Right atrium auricular region (tissue), 2 donors: ENCODE data around the gene CERCAM. TPM values are rescaled to one million over a fixed set of nuclear protein-coding genes. Genes with fewer than 3 reads are reported as not detected.
A peak's percentile ranks its signal among the peaks of the same experiment; 100 is the strongest.

Experiments
- DNase-seq: peaks from one replicate; pipeline ENCODE4 v3.0.0-alpha.2; 2019; ENCODE audit warnings: low spot score
- H3K27ac ChIP-seq, 2 donors: fragments of 200-600 bp; sonication (generic); 1 replicate in 1 of 2; 2 replicates in 1 of 2; pipeline ENCODE4 v1.5.1; 2016 to 2019
- H3K27me3 ChIP-seq, 2 donors: fragments of 200-600 bp; sonication (generic); one replicate each; pipeline versions ENCODE4 v1.5.1 to v1.6.0; 2017 to 2019
- H3K36me3 ChIP-seq: fragments of 200-600 bp; sonication (generic); one replicate; pipeline ENCODE4 v1.5.1; 2016
- H3K4me1 ChIP-seq, 2 donors: fragments of 200-600 bp; sonication (generic); one replicate each; pipeline versions ENCODE4 v1.5.1 to v1.6.0; 2017 to 2019
- H3K4me3 ChIP-seq, 2 donors: fragments of 200-600 bp; sonication (generic); 1 replicate in 1 of 2; 2 replicates in 1 of 2; pipeline ENCODE4 v1.5.1; 2017 to 2019; ENCODE audit warnings: mild to moderate bottlenecking in 1 of 2, moderate library complexity in 1 of 2
- H3K9me3 ChIP-seq, 2 donors: fragments of 200-600 bp; sonication (generic); one replicate each; pipeline ENCODE4 v1.5.1; 2019
- total RNA-seq, 2 donors: library from RNA; depleted of rRNA; stranded (reverse); fragments of >200 nt; gene quantifications; one replicate each; pipeline ENCODE4 v1.1.0, GENCODE V29; 2016
- TF ChIP-seq, protein P1 (sequence below), 2 donors: fragments of 200-600 bp; sonication (generic); IDR thresholded peaks; one replicate each; pipeline ENCODE4 v1.5.1; 2019; ENCODE audit warnings: antibody characterized with exemption in 2 of 2

Gene CERCAM
- total RNA-seq, 2 donors from 2014 or later: 13.3 to 15.8 TPM

DNA sequence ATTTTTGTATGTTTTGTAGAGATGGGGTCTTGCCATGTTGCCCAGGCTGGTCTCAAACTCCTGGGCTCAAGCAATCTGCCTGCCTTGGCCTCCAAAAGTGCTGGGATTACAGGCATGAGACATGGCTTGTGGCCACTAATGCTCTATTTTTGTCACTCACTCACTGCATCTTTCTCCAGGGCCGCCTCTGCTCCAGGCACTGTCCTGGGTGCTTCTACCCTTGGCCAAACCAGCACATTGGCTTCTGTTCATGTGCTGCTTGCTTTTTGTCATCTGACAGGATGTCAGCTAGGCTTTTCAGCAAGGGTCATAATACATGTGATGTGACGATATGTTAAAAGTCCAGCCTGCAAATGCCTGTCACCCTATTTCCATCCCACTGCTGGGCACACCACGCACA, 38.4 kb downstream of the CERCAM start:
- H3K36me3 ChIP-seq: peaks cover 24% of the 10 kb centered on the region

DNA sequence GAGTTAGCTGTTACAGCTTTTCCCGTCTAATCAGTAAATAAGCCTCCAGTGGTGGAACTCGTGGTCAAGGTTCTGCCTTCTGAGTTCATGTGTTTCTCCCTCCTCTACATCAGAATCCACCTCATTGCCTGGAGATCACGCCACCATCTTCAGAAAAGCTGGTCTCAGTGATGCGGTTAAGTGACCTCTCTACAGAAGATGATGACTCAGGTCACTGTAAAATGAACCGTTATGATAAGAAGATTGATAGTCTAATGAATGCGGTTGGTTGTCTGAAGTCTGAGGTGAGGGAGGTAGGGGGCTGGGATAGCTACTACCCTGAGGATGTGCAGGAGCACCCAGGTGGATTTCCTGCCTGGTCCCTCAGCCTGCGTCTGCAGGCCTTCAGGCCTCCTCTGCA, 48.4 kb downstream of the CERCAM start:
- H3K36me3 ChIP-seq: peaks cover 13% of the 10 kb centered on the region
- H3K27me3 ChIP-seq: no peaks in the 10 kb centered on the region
- no peak for DNase-seq
- TF ChIP-seq, protein P1, sequence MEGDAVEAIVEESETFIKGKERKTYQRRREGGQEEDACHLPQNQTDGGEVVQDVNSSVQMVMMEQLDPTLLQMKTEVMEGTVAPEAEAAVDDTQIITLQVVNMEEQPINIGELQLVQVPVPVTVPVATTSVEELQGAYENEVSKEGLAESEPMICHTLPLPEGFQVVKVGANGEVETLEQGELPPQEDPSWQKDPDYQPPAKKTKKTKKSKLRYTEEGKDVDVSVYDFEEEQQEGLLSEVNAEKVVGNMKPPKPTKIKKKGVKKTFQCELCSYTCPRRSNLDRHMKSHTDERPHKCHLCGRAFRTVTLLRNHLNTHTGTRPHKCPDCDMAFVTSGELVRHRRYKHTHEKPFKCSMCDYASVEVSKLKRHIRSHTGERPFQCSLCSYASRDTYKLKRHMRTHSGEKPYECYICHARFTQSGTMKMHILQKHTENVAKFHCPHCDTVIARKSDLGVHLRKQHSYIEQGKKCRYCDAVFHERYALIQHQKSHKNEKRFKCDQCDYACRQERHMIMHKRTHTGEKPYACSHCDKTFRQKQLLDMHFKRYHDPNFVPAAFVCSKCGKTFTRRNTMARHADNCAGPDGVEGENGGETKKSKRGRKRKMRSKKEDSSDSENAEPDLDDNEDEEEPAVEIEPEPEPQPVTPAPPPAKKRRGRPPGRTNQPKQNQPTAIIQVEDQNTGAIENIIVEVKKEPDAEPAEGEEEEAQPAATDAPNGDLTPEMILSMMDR (IDR thresholded peaks at IDR 0.05): no peak
- no peaks in the 10 kb centered on the region for H3K9me3 ChIP-seq
- no peak overlapping the region for H3K27ac ChIP-seq
- H3K4me1 ChIP-seq: no peaks in the 10 kb centered on the region
- no peak overlapping the region for H3K4me3 ChIP-seq

More for the DNA sequence above, 38.4 kb downstream of the CERCAM start:
- Histone ChIP-seq H3K27ac (peak overlapping the region in 1 of 2 donors; percentile 47), H3K4me3 (no peak overlapping the region), H3K27me3 (no peaks in the 10 kb centered on the region), H3K4me1 (peaks cover 0 to 17% of the 10 kb centered on the region in 2 donors), H3K9me3 (no peaks in the 10 kb centered on the region)
- TF ChIP-seq, protein P1 (IDR thresholded peaks at IDR 0.05): no peak
- no peak for DNase-seq

DNA sequence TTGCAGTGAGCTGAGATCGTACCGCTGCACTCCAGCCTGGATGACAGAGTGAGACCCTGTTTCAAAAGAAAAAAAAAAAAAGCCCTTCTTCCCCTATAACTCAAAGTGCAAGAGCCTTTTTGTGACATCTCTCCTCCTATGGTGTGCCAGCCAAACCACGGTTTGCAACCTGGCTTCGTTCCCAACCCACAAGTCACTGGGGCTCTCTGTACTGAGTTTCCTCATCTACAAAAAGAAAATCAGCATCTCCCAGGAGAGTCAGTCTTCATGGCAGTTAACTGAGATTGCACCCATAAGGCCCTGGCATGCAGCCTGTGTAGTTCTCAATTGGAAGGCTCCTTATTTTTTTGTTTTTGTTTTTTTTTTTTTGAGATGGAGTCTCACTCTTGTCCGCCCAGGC, 49.9 kb downstream of the CERCAM start:
- Histone ChIP-seq H3K4me3 (no peak overlapping the region), H3K36me3 (peaks cover 13% of the 10 kb centered on the region), H3K9me3 (no peaks in the 10 kb centered on the region), H3K27me3 (no peaks in the 10 kb centered on the region), H3K27ac (no peak overlapping the region), H3K4me1 (no peaks in the 10 kb centered on the region)
- DNase-seq: no peak
- TF ChIP-seq, protein P1 (IDR thresholded peaks at IDR 0.05): no peak

DNA sequence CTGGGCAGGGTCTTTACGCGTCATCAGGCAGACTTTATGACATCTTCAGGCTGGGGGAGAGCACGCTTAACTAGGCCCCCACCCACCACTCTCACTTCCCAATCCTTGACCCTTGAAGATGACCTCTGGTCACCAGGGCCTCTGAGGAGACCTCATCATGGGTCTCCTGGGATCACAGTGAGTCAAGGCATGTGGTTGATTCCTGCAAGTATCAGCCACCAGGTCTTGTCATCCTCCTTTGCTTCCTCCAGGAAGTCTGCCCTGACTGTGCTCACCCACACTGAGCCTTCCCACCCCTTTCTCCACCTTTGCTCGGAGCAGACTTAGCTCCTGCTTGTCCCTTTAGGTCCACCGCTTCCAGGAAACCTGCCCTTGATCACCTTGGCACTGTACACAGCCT, 52.4 kb downstream of the CERCAM start:
- Histone ChIP-seq H3K4me1 (no peaks in the 10 kb centered on the region), H3K36me3 (peaks cover 5% of the 10 kb centered on the region), H3K9me3 (no peaks in the 10 kb centered on the region), H3K27ac (no peak overlapping the region), H3K27me3 (no peaks in the 10 kb centered on the region), H3K4me3 (no peak overlapping the region)
- DNase-seq: no peak
- TF ChIP-seq, protein P1 (IDR thresholded peaks at IDR 0.05): no peak

DNA sequence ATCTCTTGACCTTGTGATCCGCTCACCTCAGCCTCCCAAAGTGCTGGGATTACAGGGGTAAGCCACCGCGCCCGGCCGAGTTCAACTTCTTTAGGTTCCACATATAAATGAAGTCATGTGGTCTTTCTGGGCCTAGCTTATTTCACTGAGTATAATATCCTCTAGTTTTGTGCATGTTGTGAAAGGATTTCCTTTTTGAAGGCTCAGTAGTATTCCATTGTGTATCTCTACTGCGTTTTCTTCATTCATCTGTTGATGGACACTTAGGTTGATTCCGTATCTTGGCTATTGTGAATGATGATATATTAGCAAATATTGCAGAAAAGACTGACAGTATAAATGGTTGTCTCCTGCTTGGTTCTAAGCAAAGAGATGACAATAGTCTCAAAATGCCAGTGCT, 55.2 kb downstream of the CERCAM start:
- Histone ChIP-seq H3K36me3 (no peaks in the 10 kb centered on the region), H3K27ac (no peak overlapping the region), H3K9me3 (no peaks in the 10 kb centered on the region), H3K27me3 (no peaks in the 10 kb centered on the region), H3K4me3 (no peak overlapping the region), H3K4me1 (no peaks in the 10 kb centered on the region)
- TF ChIP-seq, protein P1 (IDR thresholded peaks at IDR 0.05): no peak
- no peak for DNase-seq

DNA sequence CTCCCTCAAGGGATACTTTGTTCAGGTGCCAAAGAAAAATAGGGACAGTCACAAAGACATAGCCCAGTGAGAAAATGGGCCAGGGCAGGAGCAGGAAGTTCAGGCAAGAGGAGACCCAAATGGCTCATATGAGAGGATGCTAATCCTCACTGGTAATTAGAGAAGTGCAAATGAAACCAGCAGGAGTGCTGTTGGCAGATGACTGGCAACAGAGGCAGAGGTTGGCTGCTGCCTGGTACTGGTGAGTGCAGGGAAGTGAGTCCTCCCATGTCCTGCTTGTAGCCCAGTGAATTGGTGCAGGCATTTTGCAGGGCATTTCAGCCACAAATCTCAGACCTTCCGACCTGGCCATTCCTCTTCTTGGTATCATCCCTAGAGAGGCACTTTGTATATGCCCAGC, 58.6 kb downstream of the CERCAM start:
- Histone ChIP-seq H3K36me3 (peaks cover 8% of the 10 kb centered on the region), H3K9me3 (no peaks in the 10 kb centered on the region), H3K27me3 (no peaks in the 10 kb centered on the region), H3K27ac (no peak overlapping the region), H3K4me1 (no peaks in the 10 kb centered on the region), H3K4me3 (no peak overlapping the region)
- TF ChIP-seq, protein P1 (IDR thresholded peaks at IDR 0.05): no peak
- no peak for DNase-seq
